HEK293 (cell line): ENCODE measurements around the gene CTSA.

ENCODE experiments used
- CTCF ChIA-PET: fragments of 350-600 bp; formaldehyde crosslinking; extraction: SDS; loops from one replicate; lab custom pipeline; 2021; ENCODE audit warnings: antibody characterized with exemption; lab: Yijun Ruan, JAX
- POLR2A ChIA-PET: fragments of 300-600 bp; formaldehyde crosslinking; extraction: SDS; loops from one replicate; lab custom pipeline; 2020; ENCODE audit warnings: antibody characterized with exemption, inconsistent platforms; lab: Yijun Ruan, JAX
- H3K27ac ChIP-seq: fragments of 200-500 bp; sonication (Bioruptor generic); 2 replicates; pipeline ENCODE4 v1.5.1; 2014; ENCODE audit warnings: low read depth, low read length, control low read depth, inconsistent platforms; ENCODE audit errors: extremely low read depth
- H3K36me3 ChIP-seq, 2 experiments: fragments of 200-500 bp in 1 of 2; sonication (Bioruptor generic) in 1 of 2; 1 replicate in 1 of 2; 2 replicates in 1 of 2; pipeline ENCODE4 v1.5.1; 2014 to 2017; ENCODE audit warnings: inconsistent platforms in 2 of 2, low read length in 2 of 2; ENCODE audit not compliant: control insufficient read depth in 2 of 2, insufficient read depth in 1 of 2
- H3K4me1 ChIP-seq: fragments of 200-500 bp; sonication (Bioruptor generic); 2 replicates; pipeline ENCODE4 v1.5.1; 2014; ENCODE audit warnings: mild to moderate bottlenecking, low read length, inconsistent platforms; ENCODE audit not compliant: control insufficient read depth, insufficient read depth
- H3K4me3 ChIP-seq: 2 replicates; pipeline ENCODE4 v1.5.1; 2011; ENCODE audit warnings: low read depth, mild to moderate bottlenecking, control low read depth, low read length, moderate library complexity
- H3K9me3 ChIP-seq: fragments of 200-500 bp; sonication (Bioruptor generic); 2 replicates; pipeline ENCODE4 v1.5.1; 2014; ENCODE audit warnings: low read depth, low read length, inconsistent platforms; ENCODE audit not compliant: control insufficient read depth, insufficient read depth
- GLIS2 ChIP-seq: fragments of 450-650 bp; formaldehyde crosslinking; IDR thresholded peaks from 2 replicates; pipeline ENCODE4 v1.5.1; 2016; ENCODE audit warnings: missing biosample characterization, missing genetic modification characterization
- KLF17 ChIP-seq: fragments of 450-650 bp; formaldehyde crosslinking; IDR thresholded peaks from 2 replicates; pipeline ENCODE4 v1.5.1; 2016; ENCODE audit warnings: missing biosample characterization, missing genetic modification characterization
- KLF8 ChIP-seq: fragments of 450-650 bp; formaldehyde crosslinking; IDR thresholded peaks from 2 replicates; pipeline ENCODE4 v1.5.1; 2016; ENCODE audit warnings: missing biosample characterization, missing genetic modification characterization
- OSR2 ChIP-seq: fragments of 450-650 bp; formaldehyde crosslinking; IDR thresholded peaks from 2 replicates; pipeline ENCODE4 v1.5.1; 2016; ENCODE audit warnings: missing biosample characterization, missing genetic modification characterization
- SP7 ChIP-seq: fragments of 450-650 bp; formaldehyde crosslinking; IDR thresholded peaks from 2 replicates; pipeline ENCODE4 v1.5.1; 2016; ENCODE audit warnings: missing biosample characterization, missing genetic modification characterization
- TCF7L2 ChIP-seq: IDR thresholded peaks from 2 replicates; pipeline ENCODE4 v1.6.1; 2011; ENCODE audit warnings: low read depth, mild to moderate bottlenecking, inconsistent platforms, low read length, moderate library complexity, borderline replicate concordance
- WT1 ChIP-seq: fragments of 450-650 bp; formaldehyde crosslinking; IDR thresholded peaks from 2 replicates; pipeline ENCODE4 v1.5.1; 2016; ENCODE audit warnings: missing biosample characterization, missing genetic modification characterization
- ZBTB10 ChIP-seq: fragments of 450-650 bp; formaldehyde crosslinking; IDR thresholded peaks from 2 replicates; pipeline ENCODE4 v1.5.1; 2016; ENCODE audit warnings: missing biosample characterization, missing genetic modification characterization
- ZBTB48 ChIP-seq: fragments of 450-650 bp; formaldehyde crosslinking; IDR thresholded peaks from 2 replicates; pipeline ENCODE4 v1.5.1; 2016; ENCODE audit warnings: missing biosample characterization, missing genetic modification characterization
- ZBTB6 ChIP-seq: fragments of 450-650 bp; formaldehyde crosslinking; IDR thresholded peaks from 2 replicates; pipeline ENCODE4 v1.5.1; 2017; ENCODE audit warnings: missing biosample characterization, missing genetic modification characterization
- ZEB2 ChIP-seq: fragments of 450-650 bp; formaldehyde crosslinking; IDR thresholded peaks from 2 replicates; pipeline ENCODE4 v1.5.1; 2016; ENCODE audit warnings: missing biosample characterization, missing genetic modification characterization
- ZFHX2 ChIP-seq: fragments of 450-650 bp; formaldehyde crosslinking; conservative IDR thresholded peaks from 2 replicates; pipeline ENCODE4 v1.5.1; 2016; ENCODE audit warnings: missing biosample characterization, missing genetic modification characterization
- ZFP3 ChIP-seq: fragments of 450-650 bp; formaldehyde crosslinking; IDR thresholded peaks from 2 replicates; pipeline ENCODE4 v1.5.1; 2016; ENCODE audit warnings: low read depth, missing biosample characterization, missing genetic modification characterization
- ZNF133 ChIP-seq: fragments of 450-650 bp; formaldehyde crosslinking; IDR thresholded peaks from 2 replicates; pipeline ENCODE4 v1.5.1; 2016; ENCODE audit warnings: missing biosample characterization, missing genetic modification characterization
- ZNF169 ChIP-seq: fragments of 450-650 bp; formaldehyde crosslinking; IDR thresholded peaks from 2 replicates; pipeline ENCODE4 v1.5.1; 2016; ENCODE audit warnings: missing biosample characterization, missing genetic modification characterization
- ZNF184 ChIP-seq: fragments of 450-650 bp; IDR thresholded peaks from 2 replicates; pipeline ENCODE4 v1.5.1; 2018; ENCODE audit warnings: missing biosample characterization, mild to moderate bottlenecking, missing genetic modification characterization
- ZNF221 ChIP-seq: fragments of 450-650 bp; formaldehyde crosslinking; IDR thresholded peaks from 2 replicates; pipeline ENCODE4 v1.5.1; 2017; ENCODE audit warnings: missing biosample characterization, missing genetic modification characterization, borderline replicate concordance
- ZNF26 ChIP-seq: fragments of 450-650 bp; formaldehyde crosslinking; IDR thresholded peaks from 2 replicates; pipeline ENCODE4 v1.5.1; 2016; ENCODE audit warnings: missing biosample characterization, missing genetic modification characterization
- ZNF280C ChIP-seq: fragments of 450-650 bp; formaldehyde crosslinking; IDR thresholded peaks from 2 replicates; pipeline ENCODE4 v1.5.1; 2016; ENCODE audit warnings: missing biosample characterization, missing genetic modification characterization
- ZNF335 ChIP-seq: fragments of 450-650 bp; formaldehyde crosslinking; conservative IDR thresholded peaks from 2 replicates; pipeline ENCODE4 v1.5.1; 2016; ENCODE audit warnings: missing biosample characterization, missing genetic modification characterization
- ZNF366 ChIP-seq: fragments of 450-650 bp; formaldehyde crosslinking; conservative IDR thresholded peaks from 2 replicates; pipeline ENCODE4 v1.5.1; 2016; ENCODE audit warnings: missing biosample characterization, missing genetic modification characterization
- ZNF521 ChIP-seq: fragments of 450-650 bp; formaldehyde crosslinking; IDR thresholded peaks from 2 replicates; pipeline ENCODE4 v1.5.1; 2017; ENCODE audit warnings: missing biosample characterization, mild to moderate bottlenecking, missing genetic modification characterization
- ZNF561 ChIP-seq: fragments of 450-650 bp; IDR thresholded peaks from 2 replicates; pipeline ENCODE4 v1.5.1; 2018; ENCODE audit warnings: missing biosample characterization, missing genetic modification characterization, borderline replicate concordance

CTSA gene

GRCh38 chr20:45859916-45860315 is 31.2 kb upstream of the CTSA start:
- Histone ChIP-seq H3K4me3 (no peak overlapping the region), H3K9me3 (no peaks in the 10 kb centered on the region), H3K36me3 (peaks cover 0 to 2% of the 10 kb centered on the region in 2 experiments; a peak in 1 of 3 replicates)
- POLR2A ChIA-PET: no interaction called here
- TF ChIP-seq ZBTB6 (tag by site-specific recombination) (no peak), KLF17 (no peak), ZNF26 (tag by site-specific recombination) (no peak), TCF7L2 (no peak), ZNF561 (tag by site-specific recombination) (no peak), ZNF221 (tag by site-specific recombination) (no peak), KLF8 (no peak), ZBTB10 (no peak), ZNF335 (tag by site-specific recombination) (no peak), ZFHX2 (tag by site-specific recombination) (no peak), ZNF521 (tag by site-specific recombination) (no peak), ZFP3 (tag by site-specific recombination) (no peak), ZNF133 (tag by site-specific recombination) (no peak), ZNF169 (tag by site-specific recombination) (no peak)
- TF ChIP-seq, all 188 proteins: peak for 0
- CTCF ChIA-PET: interaction anchor here (1.4 kb wide), 1 partner anchor 61 kb away, joined by 5 read pairs; no protein-coding TSS in a partner anchor
- Histone ChIP-seq H3K4me1 (peaks cover 5% of the 10 kb centered on the region), H3K27ac (no peak overlapping the region)

GRCh38 chr20:45860560-45861220 is 30.4 kb upstream of the CTSA start:
- Histone ChIP-seq H3K9me3 (no peaks in the 10 kb centered on the region), H3K27ac (no peak overlapping the region; the same call in 1 of the 2 replicates), H3K36me3 (no peaks in the 10 kb centered on the region), H3K4me3 (no peak overlapping the region), H3K4me1 (peaks cover 5% of the 10 kb centered on the region)
- POLR2A ChIA-PET: interaction anchor here (0.6 to 1.4 kb wide), 5 partner anchors 17 to 75 kb away, joined by 3 to 4 read pairs (median 3); no protein-coding TSS in a partner anchor
- CTCF ChIA-PET: interaction anchor here (0.6 to 1.4 kb wide), 2 partner anchors 62 to 149 kb away, joined by 5 to 9 read pairs; no protein-coding TSS in a partner anchor
- TF ChIP-seq GLIS2 (tag by site-specific recombination) (0 out of 2 replicates have a peak, but pooled peaks have one; percentile 18), ZNF366 (tag by site-specific recombination) (peak; percentile 82), KLF17 (peak; percentile 81), ZNF184 (tag by site-specific recombination) (peak; percentile 74; the same call in 1 of the 2 replicates), ZBTB48 (peak; percentile 59), OSR2 (tag by site-specific recombination) (peak; percentile 90), ZNF280C (tag by site-specific recombination) (no peak), SP7 (tag by site-specific recombination) (peak; percentile 87), WT1 (tag by site-specific recombination) (peak; percentile 78), ZEB2 (tag by site-specific recombination) (peak; percentile 56; the same call in 1 of the 2 replicates)
